Measurements from ENCODE around the gene CCDC106. TPM values are rescaled to one million over a fixed set of nuclear protein-coding genes. Genes with fewer than 3 reads are reported as not detected.

CCDC106 gene
- total RNA-seq, 1 experiment from 2014 or later, result 19.9 TPM

DNA sequence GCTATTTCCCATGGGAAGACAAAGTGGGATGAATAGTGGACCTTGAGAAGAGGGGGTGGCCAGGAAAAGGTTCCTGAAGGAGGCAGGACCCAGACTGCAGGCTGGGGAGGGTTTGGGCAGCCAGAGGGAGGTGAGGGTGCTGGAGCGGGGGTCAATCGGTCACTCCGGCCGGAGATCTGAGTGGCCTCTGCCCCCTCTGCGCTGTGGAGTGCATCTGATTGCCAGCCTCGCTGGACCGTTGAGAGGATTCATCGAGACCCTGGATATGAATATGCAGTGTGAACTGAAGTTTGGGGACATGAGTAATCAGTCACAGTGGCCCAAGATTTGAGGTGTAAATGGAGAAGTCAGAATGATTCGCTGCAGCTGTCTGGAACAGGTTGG is 12.7 kb upstream of the CCDC106 start:
- TF ChIP-seq, protein P1, sequence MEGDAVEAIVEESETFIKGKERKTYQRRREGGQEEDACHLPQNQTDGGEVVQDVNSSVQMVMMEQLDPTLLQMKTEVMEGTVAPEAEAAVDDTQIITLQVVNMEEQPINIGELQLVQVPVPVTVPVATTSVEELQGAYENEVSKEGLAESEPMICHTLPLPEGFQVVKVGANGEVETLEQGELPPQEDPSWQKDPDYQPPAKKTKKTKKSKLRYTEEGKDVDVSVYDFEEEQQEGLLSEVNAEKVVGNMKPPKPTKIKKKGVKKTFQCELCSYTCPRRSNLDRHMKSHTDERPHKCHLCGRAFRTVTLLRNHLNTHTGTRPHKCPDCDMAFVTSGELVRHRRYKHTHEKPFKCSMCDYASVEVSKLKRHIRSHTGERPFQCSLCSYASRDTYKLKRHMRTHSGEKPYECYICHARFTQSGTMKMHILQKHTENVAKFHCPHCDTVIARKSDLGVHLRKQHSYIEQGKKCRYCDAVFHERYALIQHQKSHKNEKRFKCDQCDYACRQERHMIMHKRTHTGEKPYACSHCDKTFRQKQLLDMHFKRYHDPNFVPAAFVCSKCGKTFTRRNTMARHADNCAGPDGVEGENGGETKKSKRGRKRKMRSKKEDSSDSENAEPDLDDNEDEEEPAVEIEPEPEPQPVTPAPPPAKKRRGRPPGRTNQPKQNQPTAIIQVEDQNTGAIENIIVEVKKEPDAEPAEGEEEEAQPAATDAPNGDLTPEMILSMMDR (conservative IDR thresholded peaks at IDR 0.05), result no peak
- 0 out of 2 replicates have a peak, but pooled peaks cover 2% of the 10 kb centered on the region for H3K4me1 ChIP-seq (ENCODE audit: insufficient read depth, low read length)
- H3K4me2 ChIP-seq (ENCODE audit: insufficient read depth, insufficient read length, low read length), result peak overlapping the region; percentile 85
- H2BK5ac ChIP-seq (ENCODE audit: insufficient read length, low read length), result no peak overlapping the region
- no peak overlapping the region for H4K5ac ChIP-seq (ENCODE audit: insufficient read length, low read depth, low read length)
- H3K23ac ChIP-seq (ENCODE audit: insufficient read length, low read depth, low read length), result no peak overlapping the region
- peaks cover 6% of the 10 kb centered on the region for H3K79me1 ChIP-seq (ENCODE audit: insufficient read depth, low read depth, low read length, poor library complexity, severe bottlenecking)
- H3K9me3 Mint-ChIP-seq, result no peaks in the 10 kb centered on the region; a peak in 1 of 5 replicates
- H3K27me3 ChIP-seq (ENCODE audit: insufficient read depth, low read length), result no peaks in the 10 kb centered on the region
- H3K27me3 Mint-ChIP-seq (ENCODE audit: low read depth), result peaks cover 2% of the 10 kb centered on the region; the same call in 1 of the 2 replicates
- H3K9me3 ChIP-seq (ENCODE audit: control insufficient read depth, low read depth, low read length), result no peaks in the 10 kb centered on the region
- H3K14ac ChIP-seq (ENCODE audit: insufficient read depth, low read length), result peak overlapping the region; percentile 69
- H4K8ac ChIP-seq (replicated peaks; ENCODE audit: insufficient read length, low read depth, low read length), result no peak overlapping the region
- H3T11ph ChIP-seq (ENCODE audit: low read length), result no peak overlapping the region
- peaks cover 20 to 34% of the 10 kb centered on the region in 2 experiments for H3K4me1 Mint-ChIP-seq
- H3K18ac ChIP-seq (ENCODE audit: insufficient read length, low read depth, low read length), result peak overlapping the region; percentile 15
- no peak overlapping the region for H2BK12ac ChIP-seq (ENCODE audit: insufficient read length, low read depth, low read length)
- no peak overlapping the region for H2BK20ac ChIP-seq (ENCODE audit: low read depth, low read length, poor library complexity, severe bottlenecking)
- H2BK15ac ChIP-seq (ENCODE audit: low read depth, low read length), result no peak overlapping the region
- H3K27ac ChIP-seq (ENCODE audit: insufficient read length, low read depth, low read length), result no peak overlapping the region
- peaks cover 7% of the 10 kb centered on the region for H3K23me2 ChIP-seq (ENCODE audit: insufficient read length, low read depth, low read length, poor library complexity, severe bottlenecking)
- H2AFZ ChIP-seq (ENCODE audit: low read length), result no peak overlapping the region
- H3K9ac ChIP-seq (ENCODE audit: extremely low read depth, insufficient read length, low read length), result peak overlapping the region; percentile 94
- H4K20me1 ChIP-seq (ENCODE audit: control insufficient read depth, insufficient read depth, insufficient read length), result no peaks in the 10 kb centered on the region
- no peak for DNase-seq
- H3K79me2 ChIP-seq (ENCODE audit: insufficient read depth, low read length), result peaks cover 10% of the 10 kb centered on the region; the same call in 1 of the 2 replicates
- no peak overlapping the region for H2BK120ac ChIP-seq (ENCODE audit: low read depth, low read length, poor library complexity, severe bottlenecking)
- H3K4ac ChIP-seq (ENCODE audit: low read depth, low read length), result no peak overlapping the region
- H3K27ac Mint-ChIP-seq, result peak overlapping the region; percentile 98 to 100 (median 99)
- H4K91ac ChIP-seq (ENCODE audit: insufficient read length, low read depth, low read length), result no peak overlapping the region
- H3K56ac ChIP-seq (ENCODE audit: insufficient read length, low read depth, low read length), result no peak overlapping the region
- H3K4me3 Mint-ChIP-seq, result peak overlapping the region; percentile 100
- no CpG with 5 or more reads among the region's 9 CpGs for WGBS (ENCODE audit: extremely low coverage, insufficient read length, low lambda C conversion rate)
- H3K36me3 Mint-ChIP-seq (ENCODE audit: insufficient read depth in 1 of 3, low read depth in 3 of 3), result peaks cover 10 to 15% (median 14%) of the 10 kb centered on the region in 3 experiments
- H2AK5ac ChIP-seq (ENCODE audit: insufficient read length, low read length), result no peak overlapping the region

Measured in H9 (cell line).